Neural crest cell (in vitro differentiated cells): Measurements from ENCODE around the gene RACK1. TPM values are rescaled to one million over a fixed set of nuclear protein-coding genes. Genes with fewer than 3 reads are reported as not detected.

Source experiments
- DNase-seq: peaks from one replicate; pipeline ENCODE4 v3.0.0; 2021; ENCODE audit warnings: low read depth, mixed read lengths, low spot score
- H3K27ac Mint-ChIP-seq: one replicate; pipeline ENCODE4 v1.8.0; 2021; ENCODE audit warnings: mild to moderate bottlenecking, mixed read lengths; ENCODE audit not compliant: unreplicated experiment
- H3K27me3 Mint-ChIP-seq: 2 replicates; pipeline ENCODE4 v1.8.0; 2021; ENCODE audit warnings: low read depth, mild to moderate bottlenecking, mixed read lengths
- H3K36me3 Mint-ChIP-seq: 2 replicates; pipeline ENCODE4 v1.8.0; 2021; ENCODE audit warnings: low read depth, mild to moderate bottlenecking, mixed read lengths
- H3K4me1 Mint-ChIP-seq: 2 replicates; pipeline ENCODE4 v1.8.0; 2021; ENCODE audit warnings: mixed read lengths
- H3K4me3 Mint-ChIP-seq: one replicate; pipeline ENCODE4 v1.8.0; 2021; ENCODE audit warnings: mild to moderate bottlenecking, mixed read lengths
- H3K9me3 Mint-ChIP-seq: 2 replicates; pipeline ENCODE4 v1.8.0; 2021; ENCODE audit warnings: mixed read lengths
- total RNA-seq: library from RNA; stranded (reverse); gene quantifications from 2 replicates; pipeline ENCODE4 v1.2.1, GENCODE V29; 2021
- TF ChIP-seq, protein P1 (sequence below): fragments of 200-600 bp; sonication (generic); conservative IDR thresholded peaks from 2 replicates; pipeline ENCODE4 v1.5.0; 2021; ENCODE audit warnings: antibody characterized with exemption, mild to moderate bottlenecking

Gene RACK1
- total RNA-seq, 1 donor from 2014 or later: 2,359 TPM

DNA sequence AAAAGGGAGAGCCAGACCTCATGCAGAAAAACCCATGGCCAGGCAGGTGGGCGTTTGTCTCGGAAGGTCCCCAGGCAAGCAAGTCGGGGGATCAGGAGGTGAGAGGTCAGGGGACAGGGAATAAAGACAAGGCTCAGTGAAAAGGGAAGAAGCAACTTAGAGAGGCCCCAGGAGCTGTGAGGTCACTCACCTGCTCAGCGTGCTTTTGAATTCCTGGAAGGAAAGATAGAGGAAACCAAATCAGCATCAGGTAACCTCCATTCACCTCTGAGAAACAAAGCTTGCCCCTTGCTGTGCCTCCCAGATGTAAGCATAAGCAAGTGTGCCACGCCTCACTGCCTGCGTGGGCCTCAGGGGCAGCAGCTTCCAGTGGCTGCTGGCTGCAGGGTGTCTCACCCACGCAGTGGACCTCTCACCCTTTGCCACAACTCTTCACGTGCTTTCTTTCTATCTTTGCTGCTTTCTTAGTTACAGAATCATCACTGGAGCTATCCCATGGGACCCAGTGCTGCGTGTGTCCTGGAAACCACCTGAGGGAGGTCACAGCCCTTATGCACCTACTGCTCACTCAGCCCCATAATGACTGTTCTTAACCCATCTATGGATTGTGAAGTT, 44.7 kb downstream of the RACK1 start:
- Mint-ChIP-seq H3K27ac (no peak overlapping the region), H3K4me1 (no peaks in the 10 kb centered on the region), H3K4me3 (peak overlapping the region; percentile 4), H3K36me3 (no peaks in the 10 kb centered on the region), H3K27me3 (peaks cover 67% of the 10 kb centered on the region), H3K9me3 (no peaks in the 10 kb centered on the region)
- TF ChIP-seq, protein P1, sequence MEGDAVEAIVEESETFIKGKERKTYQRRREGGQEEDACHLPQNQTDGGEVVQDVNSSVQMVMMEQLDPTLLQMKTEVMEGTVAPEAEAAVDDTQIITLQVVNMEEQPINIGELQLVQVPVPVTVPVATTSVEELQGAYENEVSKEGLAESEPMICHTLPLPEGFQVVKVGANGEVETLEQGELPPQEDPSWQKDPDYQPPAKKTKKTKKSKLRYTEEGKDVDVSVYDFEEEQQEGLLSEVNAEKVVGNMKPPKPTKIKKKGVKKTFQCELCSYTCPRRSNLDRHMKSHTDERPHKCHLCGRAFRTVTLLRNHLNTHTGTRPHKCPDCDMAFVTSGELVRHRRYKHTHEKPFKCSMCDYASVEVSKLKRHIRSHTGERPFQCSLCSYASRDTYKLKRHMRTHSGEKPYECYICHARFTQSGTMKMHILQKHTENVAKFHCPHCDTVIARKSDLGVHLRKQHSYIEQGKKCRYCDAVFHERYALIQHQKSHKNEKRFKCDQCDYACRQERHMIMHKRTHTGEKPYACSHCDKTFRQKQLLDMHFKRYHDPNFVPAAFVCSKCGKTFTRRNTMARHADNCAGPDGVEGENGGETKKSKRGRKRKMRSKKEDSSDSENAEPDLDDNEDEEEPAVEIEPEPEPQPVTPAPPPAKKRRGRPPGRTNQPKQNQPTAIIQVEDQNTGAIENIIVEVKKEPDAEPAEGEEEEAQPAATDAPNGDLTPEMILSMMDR: no peak
- no peak for DNase-seq

DNA sequence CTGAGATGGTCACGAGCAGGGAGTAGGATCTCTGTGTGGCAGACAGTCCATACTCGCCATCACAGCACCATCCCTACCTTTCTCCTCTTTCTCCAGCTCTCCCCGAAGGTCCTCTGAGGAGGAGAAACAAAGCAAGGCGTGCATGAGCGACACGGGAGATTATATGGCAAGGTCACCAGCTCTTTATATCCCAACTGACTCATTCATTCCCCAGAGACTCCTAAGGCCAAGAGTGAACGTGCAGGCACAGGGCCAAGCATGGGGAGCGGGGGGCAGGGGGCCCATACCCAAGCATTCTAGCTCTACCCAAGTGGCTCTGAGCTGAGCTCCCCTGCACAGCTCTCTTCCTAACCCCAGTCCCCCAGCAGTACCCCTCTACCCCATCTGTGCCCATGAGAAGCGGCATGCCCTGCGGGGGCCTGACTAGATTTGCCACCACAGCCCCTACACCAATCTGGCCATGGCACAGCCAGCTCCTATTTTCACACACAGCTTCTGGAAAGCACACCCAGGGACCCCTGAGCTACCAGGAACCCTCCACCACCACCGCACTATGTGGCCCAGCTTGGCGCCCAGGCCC, 45.5 kb downstream of the RACK1 start:
- H3K4me1 Mint-ChIP-seq: no peaks in the 10 kb centered on the region
- peaks cover 64% of the 10 kb centered on the region for H3K27me3 Mint-ChIP-seq
- TF ChIP-seq, protein P1: no peak
- H3K27ac Mint-ChIP-seq: no peak overlapping the region
- DNase-seq: no peak
- H3K36me3 Mint-ChIP-seq: no peaks in the 10 kb centered on the region
- no peak overlapping the region for H3K4me3 Mint-ChIP-seq
- H3K9me3 Mint-ChIP-seq: no peaks in the 10 kb centered on the region

GRCh38 chr5:181197326-181197951, 46.3 kb downstream of the RACK1 start:
- H3K4me1 Mint-ChIP-seq: peaks cover 6% of the 10 kb centered on the region
- H3K27me3 Mint-ChIP-seq: peaks cover 64% of the 10 kb centered on the region
- DNase-seq: no peak
- no peaks in the 10 kb centered on the region for H3K36me3 Mint-ChIP-seq
- H3K27ac Mint-ChIP-seq: no peak overlapping the region
- H3K4me3 Mint-ChIP-seq: no peak overlapping the region
- TF ChIP-seq, protein P1: no peak
- H3K9me3 Mint-ChIP-seq: no peaks in the 10 kb centered on the region

DNA sequence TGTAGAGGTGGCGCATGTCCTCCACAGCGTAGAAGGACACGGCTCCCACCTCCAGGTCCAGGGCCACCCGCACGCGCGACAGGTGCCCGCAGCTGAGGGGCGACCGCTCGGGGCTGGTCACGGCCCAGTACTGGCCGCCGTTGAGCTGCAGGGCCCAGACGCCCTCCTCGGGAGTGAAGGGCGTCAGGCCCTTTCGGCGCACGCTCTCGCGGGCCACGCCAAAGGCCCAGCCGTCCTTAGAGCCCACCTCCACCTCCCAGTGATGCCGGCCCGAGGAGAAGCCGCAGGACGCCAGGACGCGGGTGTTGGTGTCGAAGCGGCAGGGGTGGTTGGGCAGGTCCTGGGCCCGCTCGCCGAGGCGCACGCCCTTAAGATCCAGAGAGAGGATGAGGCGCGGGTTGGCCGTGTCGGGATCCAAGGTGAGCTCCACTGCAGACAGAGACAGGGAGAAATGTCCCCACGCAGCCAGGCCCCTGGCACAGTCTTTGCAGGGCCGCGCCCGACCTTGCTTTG, 48.4 kb downstream of the RACK1 start:
- Mint-ChIP-seq H3K36me3 (no peaks in the 10 kb centered on the region), H3K27me3 (peaks cover 59% of the 10 kb centered on the region), H3K9me3 (no peaks in the 10 kb centered on the region), H3K27ac (no peak overlapping the region), H3K4me3 (no peak overlapping the region), H3K4me1 (peaks cover 19% of the 10 kb centered on the region)
- no peak for DNase-seq
- TF ChIP-seq, protein P1: no peak

GRCh38 chr5:181194489-181195248, 49.0 kb downstream of the RACK1 start:
- TF ChIP-seq, protein P1: no peak
- DNase-seq: no peak
- Mint-ChIP-seq H3K4me1 (peaks cover 19% of the 10 kb centered on the region), H3K27ac (no peak overlapping the region), H3K9me3 (no peaks in the 10 kb centered on the region), H3K36me3 (no peaks in the 10 kb centered on the region), H3K4me3 (no peak overlapping the region), H3K27me3 (peaks cover 59% of the 10 kb centered on the region)
